Renal cortex interstitium (tissue), 11 donors: ENCODE measurements around the gene GNGT2. TPM values are rescaled to one million over a fixed set of nuclear protein-coding genes. Genes with fewer than 3 reads are reported as not detected.
"Not testable (repeated sequence)": the region's sequence is repeated elsewhere in the genome, so short reads cannot be mapped to it uniquely, and the experiment has no call there.

Experiments used
- DNase-seq, 11 donors: peaks; one replicate each; pipeline ENCODE4 v3.0.0-alpha.2; 2013; ENCODE audit warnings: low read depth in 9 of 11, low spot score in 4 of 11; ENCODE audit errors: extremely low read depth in 1 of 11
- polyA plus RNA-seq, 3 donors: library from polyadenylated mRNA; unstranded; fragments of 120-200 nt; gene quantifications; one replicate each; pipeline ENCODE4 v1.2.1, GENCODE V29; 2013; ENCODE audit not compliant: insufficient read length in 3 of 3

The GNGT2 gene
- polyA plus RNA-seq, 3 donors: 1.3 to 2.0 (median 1.9) TPM

DNA sequence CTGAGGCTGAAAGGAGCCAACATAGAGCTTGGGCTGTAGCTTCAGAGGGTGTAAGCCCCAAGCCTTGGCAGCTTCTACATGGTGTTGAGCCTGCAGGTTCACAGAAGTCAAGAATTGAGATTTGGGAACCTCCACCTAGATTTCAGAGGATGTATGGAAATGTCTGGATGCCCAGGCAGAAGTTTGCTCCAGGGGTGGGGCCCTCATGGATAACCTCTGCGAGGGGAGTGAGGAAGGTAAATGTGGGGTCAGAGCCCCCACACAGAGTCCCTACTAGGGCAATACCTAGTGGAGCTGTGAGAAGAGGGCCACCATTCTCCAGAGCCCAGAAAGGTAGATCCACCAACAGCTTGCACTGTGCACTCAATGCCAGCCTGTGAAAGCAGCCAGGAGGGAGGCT lies 25.0 kb downstream of the GNGT2 start:
- DNase-seq: not testable (repeated sequence)

DNA sequence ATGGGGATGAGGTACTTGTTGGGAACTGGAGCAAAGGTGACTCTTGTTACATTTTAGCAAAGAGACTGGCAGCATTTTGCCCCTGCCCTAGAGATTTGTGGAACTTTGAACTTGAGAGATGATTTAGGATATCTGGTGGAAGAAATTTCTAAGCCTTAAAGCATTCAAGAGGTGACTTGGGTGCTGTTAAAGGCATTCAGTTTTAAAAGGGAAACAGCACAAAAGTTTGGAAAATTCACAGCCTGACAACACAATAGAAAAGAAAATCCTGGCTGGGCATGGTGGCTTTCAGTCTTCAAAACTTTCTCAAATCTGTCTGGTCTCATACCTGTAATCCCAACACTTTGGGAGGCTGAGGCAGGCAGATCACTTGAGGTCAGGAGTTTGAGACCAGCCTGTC lies 25.9 kb downstream of the GNGT2 start:
- DNase-seq: not testable (repeated sequence)

DNA sequence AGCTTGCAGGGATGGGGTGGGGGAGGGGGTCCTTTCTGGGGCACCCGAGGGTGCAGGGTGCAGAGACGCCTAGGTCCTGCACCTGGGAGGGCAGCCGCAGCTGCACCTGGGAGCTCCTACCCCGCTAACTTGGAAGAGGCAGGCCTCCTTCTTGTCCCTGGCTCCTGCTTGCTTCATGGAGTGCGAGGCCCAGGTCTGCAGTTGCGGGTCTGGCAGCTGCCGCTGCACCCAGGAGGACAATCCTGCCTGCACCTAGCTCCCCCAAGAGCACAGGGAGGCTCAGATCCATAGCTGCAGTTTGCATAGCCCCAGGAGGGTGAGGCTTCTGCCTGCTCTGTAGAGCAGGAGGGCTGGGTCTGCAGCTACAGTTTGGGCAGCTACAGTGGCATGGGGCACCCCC lies 26.6 kb downstream of the GNGT2 start:
- DNase-seq: no peak

DNA sequence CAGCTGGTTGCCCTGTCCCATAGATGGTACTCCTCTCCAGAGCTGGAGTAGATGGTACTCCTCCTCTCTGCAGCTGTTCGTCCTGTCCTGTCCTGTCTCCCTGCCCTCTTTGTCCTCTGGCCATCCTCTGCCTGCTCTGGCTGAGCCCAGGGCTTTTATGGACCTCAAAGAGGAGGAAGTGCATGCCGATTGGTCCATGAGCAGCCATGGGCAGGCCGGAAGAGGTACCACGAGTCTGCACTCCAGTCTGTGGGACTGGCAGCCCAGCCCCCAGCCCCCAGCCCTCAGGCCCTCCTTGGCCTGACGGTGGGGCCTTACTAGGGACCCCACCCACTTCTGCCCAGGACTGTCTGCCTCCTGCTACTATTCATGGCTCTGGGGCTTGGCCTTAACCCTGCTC lies 27.0 kb downstream of the GNGT2 start:
- no peak for DNase-seq

DNA sequence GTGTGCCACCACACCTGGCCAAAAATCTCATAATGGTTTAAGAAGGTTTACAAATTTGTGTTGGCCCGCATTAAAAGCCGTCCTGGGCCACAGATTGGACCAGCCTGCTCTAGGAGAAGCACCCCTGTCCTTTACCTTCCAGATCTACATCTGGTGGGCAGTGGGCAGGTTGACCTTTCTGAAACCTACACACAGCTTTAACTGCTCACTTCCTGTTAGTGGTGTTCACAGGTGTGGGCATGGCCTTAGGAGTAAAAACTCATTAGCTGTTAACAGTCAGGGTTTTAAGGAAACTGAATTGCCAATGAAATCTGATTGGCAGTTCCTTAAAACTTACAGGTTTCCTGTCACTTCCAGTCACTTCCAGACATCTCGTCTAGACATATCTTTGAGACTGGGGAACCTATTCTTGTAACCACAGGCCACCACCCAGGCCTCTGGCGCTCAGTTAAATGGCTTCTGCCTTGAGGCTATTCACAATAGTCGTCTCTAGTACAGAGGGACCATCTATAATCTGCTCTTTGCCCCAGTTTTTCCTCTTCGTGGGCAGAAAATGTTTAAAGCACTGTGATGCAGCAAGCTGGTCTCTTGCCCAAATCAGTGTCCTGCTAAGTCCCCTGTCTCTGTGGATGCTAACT lies 29.3 kb downstream of the GNGT2 start:
- no peak for DNase-seq

DNA sequence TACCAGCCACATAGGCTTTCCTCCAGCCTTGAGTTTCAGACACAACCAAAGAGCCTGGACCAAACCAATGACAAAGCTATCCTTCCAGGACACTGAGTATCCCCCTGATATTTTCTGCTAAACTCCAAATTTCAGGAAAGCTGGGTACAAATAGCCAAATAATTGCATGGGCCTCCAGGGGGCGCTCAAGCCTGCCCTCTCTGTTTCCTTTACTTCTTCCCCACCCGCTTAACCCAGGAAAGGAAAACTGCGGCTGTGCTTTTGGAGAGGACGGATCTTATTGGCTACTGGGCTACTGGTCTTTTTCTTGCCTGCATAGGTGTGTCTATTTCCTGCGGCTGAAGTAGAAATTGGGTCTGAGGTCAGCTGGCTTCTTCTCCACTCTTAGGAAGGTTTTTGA lies 30.1 kb downstream of the GNGT2 start:
- peak in 4 of 11 donors; percentile 11 to 33 (median 14) for DNase-seq

DNA sequence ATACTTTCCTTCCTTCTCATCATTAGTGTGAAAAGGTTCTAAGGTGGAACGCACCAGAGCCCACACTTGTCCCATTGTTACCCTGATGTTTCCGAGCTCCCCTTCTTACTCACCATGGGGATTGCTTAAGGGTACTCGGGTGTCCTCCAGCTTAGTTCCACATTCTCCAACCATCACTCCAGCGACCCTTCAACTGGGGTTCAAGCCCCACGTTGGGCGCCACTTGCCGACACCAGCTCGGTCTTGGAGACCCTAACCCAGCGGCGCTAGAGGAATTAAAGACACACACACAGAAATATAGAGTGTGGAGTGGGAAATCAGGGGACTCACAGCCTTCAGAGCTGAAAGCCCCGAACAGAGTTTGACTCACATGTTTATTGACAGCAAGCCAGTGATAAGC lies 34.4 kb downstream of the GNGT2 start:
- not testable (repeated sequence) for DNase-seq

DNA sequence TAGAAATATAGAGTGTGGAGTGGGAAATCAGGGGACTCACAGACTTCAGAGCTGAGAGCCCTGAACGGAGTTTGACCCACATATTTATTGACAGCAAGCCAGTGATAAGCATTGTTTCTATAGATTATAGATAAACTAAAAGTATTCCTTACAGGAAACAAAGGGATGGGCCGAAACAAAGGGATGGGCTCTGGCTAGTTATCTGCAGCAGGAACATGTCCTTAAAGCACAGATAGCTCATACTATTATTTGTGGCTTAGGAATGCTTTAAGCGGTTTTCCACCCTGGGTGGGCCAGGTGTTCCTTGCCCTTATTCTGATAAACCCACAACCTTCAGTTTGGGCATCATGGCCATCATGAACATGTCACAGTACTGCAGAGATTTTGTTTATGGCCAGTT lies 39.7 kb downstream of the GNGT2 start:
- not testable (repeated sequence) for DNase-seq

DNA sequence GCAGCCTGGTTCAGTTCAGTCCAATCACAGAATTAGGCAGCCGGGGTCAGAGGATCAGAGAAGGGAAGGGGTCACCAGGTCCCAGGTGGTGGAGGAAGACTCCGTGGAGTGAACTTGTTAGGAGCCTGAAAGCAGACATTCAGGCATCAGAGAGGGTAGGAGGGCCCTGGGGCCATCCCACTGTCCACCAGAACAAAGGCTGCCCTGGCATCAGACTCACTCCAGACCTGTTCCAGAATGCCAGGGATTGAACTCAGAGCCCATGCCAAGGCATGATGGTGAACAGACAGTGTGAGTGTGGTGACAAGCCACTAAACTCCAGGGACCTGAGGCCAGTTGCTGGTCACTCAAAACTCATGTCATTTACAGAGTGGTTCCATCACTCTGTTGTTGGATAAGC lies 40.2 kb downstream of the GNGT2 start:
- DNase-seq: no peak

DNA sequence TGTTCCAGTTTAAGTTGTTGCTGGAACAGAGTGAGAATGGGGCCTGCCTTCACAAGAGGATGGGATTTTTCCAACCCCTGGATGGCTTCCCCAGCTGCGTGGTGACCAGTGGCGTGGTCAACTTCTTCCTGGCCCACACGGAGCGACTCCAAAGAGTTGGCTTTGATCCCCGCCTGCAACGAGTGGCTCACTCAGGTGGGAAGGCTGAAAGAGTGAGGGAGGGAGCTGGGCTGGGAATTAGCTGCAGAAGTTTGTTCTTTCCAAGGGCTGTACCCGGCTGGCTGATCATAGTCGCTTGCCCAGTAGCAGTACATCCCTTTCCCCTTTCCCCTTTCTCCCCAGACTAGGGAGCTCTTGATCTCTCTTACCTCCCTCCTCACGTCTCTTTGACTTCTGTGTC lies 41.7 kb downstream of the GNGT2 start:
- no peak for DNase-seq

DNA sequence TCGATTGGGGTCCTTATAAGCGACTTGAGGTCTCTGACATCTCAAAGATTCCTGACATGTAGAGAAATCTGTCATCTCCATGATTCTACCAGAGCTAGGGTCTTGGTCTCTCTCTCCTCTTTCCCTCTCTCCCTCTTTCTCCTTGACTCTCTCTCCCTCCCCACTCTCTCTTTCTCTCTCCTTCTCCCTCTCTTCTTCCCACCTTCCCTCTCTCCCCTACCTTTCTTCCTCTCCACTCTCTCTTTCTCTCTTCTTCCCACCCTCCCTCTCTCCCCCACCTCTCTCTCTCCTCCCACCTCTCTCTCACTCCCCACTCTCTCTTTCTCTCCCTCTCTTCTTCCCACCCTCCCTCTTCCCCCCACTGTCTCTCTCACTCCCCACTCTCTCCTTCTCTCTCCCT lies 45.2 kb downstream of the GNGT2 start:
- DNase-seq: no peak

DNA sequence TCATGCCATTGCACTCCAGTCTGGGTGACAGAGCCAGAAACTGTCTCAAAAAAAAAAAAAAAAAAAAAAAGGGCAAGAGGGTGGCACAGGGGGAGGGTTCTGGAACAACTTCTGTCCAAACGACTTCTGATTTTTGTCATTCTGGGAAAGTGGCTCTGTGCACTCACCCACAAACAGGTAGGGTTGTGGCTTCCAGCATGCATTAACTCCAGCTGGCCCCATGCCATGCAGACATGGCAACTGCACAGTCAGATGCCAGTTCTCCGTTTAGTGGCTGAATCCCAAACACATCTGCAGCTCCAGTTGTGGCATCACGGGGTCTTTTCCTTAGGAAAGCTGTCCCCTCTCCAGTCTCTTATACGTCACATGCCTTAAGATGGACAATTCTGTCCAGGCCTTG lies 47.5 kb downstream of the GNGT2 start:
- DNase-seq: no peak

DNA sequence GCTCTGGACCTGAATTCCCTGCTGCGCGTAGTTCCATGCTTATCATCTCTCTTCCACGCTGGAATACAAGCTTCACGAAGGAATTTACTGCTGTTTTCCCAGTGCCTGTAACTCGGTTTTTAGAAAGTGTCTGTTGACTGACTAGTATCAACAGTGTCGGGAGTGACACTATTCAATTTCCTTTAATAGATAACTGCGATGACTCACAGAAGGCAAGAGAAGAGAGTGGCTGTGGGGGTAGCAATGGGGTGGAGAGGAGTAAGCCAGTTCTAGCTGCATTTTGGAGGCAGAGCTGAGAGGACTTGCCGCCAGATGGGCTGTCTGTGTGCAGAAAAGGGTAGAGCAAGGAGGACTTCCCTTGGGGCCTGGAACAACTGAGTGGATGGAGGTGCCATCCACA lies 52.6 kb downstream of the GNGT2 start:
- DNase-seq: no peak

DNA sequence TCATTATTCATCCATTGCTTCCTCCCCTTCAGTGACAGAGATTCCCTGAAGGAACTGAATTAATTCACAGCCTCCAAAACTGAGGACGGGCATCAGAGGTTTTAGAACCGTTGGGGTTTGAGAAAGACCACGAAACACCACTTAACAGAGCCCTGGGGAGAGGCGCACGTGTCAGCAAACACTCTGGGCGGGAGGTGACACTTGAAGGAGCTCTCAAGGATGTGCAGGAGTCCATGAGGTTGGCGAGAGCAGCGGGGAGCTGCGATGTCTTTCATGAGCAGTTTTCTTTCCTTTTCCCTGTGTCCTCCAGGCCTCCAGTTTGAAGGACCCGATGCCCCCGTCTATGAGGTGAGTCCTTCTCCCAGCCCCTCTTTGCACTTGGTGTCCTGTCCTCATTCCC lies 54.1 kb downstream of the GNGT2 start:
- no peak for DNase-seq

Other genes starting within 250 kb of the GNGT2 start
- gene GIP, start 242.0 kb downstream of the GNGT2 start, polyA plus RNA-seq: not detected
- gene IGF2BP1, start 213.2 kb downstream of the GNGT2 start, polyA plus RNA-seq: 10 to 100 TPM; 18.1 to 29.0 (median 28.1) TPM
- gene B4GALNT2, start 77.8 kb downstream of the GNGT2 start, polyA plus RNA-seq: 1 to 10 TPM in 2 of 3 donors, under 1 TPM in 1; 0.40 to 2.8 (median 2.4) TPM
- 1 to 10 TPM; 3.8 to 5.6 (median 4.5) TPM for gene ABI3, start 133 bp upstream of the GNGT2 start, polyA plus RNA-seq
- 1 to 10 TPM; 1.8 to 2.1 (median 1.9) TPM for gene PHOSPHO1, start 20.2 kb upstream of the GNGT2 start, polyA plus RNA-seq
- gene ZNF652, start 151.7 kb upstream of the GNGT2 start, polyA plus RNA-seq: 10 to 100 TPM; 26.2 to 30.4 (median 29.3) TPM
- 100 to 1,000 TPM; 225 to 247 (median 234) TPM for gene PHB1, start 204.3 kb upstream of the GNGT2 start, polyA plus RNA-seq